ENCODE measurements around the gene IL17A.

DNA sequence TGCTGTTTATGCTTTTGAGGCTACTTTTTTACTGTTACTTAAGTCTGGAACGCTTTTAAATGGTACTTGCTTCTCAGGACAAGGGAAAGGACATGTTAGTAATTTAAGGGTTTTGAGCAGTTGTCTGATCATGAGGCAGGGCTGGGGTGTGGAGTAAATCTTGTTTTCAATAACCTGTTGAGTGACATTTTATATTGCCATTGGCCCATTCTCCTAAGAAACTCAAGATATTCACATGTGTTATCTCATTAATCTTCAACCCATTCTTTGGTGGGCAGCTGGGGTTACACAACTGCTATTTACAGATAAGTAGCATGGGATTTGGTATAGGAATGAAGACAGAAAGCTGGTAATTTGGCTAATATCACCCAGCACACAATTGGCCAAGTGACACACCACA, 44.6 kb upstream of the IL17A start:
- TF ChIP-seq, protein P1, sequence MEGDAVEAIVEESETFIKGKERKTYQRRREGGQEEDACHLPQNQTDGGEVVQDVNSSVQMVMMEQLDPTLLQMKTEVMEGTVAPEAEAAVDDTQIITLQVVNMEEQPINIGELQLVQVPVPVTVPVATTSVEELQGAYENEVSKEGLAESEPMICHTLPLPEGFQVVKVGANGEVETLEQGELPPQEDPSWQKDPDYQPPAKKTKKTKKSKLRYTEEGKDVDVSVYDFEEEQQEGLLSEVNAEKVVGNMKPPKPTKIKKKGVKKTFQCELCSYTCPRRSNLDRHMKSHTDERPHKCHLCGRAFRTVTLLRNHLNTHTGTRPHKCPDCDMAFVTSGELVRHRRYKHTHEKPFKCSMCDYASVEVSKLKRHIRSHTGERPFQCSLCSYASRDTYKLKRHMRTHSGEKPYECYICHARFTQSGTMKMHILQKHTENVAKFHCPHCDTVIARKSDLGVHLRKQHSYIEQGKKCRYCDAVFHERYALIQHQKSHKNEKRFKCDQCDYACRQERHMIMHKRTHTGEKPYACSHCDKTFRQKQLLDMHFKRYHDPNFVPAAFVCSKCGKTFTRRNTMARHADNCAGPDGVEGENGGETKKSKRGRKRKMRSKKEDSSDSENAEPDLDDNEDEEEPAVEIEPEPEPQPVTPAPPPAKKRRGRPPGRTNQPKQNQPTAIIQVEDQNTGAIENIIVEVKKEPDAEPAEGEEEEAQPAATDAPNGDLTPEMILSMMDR (IDR thresholded peaks at IDR 0.05): no peak
- TF ChIP-seq POLR2AphosphoS5 (IDR thresholded peaks at IDR 0.05) (no peak), POLR2A (IDR thresholded peaks at IDR 0.05) (no peak)

Measured in breast epithelium (tissue), 3 donors.